ENCODE measurements around the gene KCNQ1. TPM values are rescaled to one million over a fixed set of nuclear protein-coding genes. Genes with fewer than 3 reads are reported as not detected.

KCNQ1 gene
- polyA plus RNA-seq, 1 donor from 2014 or later = not detected

- no peak overlapping the region for H3K4me3 ChIP-seq (ENCODE audit: low read length)
- H3K79me2 ChIP-seq (replicated peaks; ENCODE audit: insufficient read depth, low read length) = no peaks in the 10 kb centered on the region
- H2AFZ ChIP-seq (ENCODE audit: low read depth, low read length) = no peak overlapping the region
- H3K27me3 ChIP-seq (ENCODE audit: insufficient read depth, low read depth, low read length) = no peaks in the 10 kb centered on the region
- H3K27ac ChIP-seq (ENCODE audit: low read length) = no peak overlapping the region
- no peak overlapping the region for H3K9ac ChIP-seq (ENCODE audit: low read length)
- H3K9me3 ChIP-seq (ENCODE audit: low read length) = no peaks in the 10 kb centered on the region
- H3K36me3 ChIP-seq (ENCODE audit: insufficient read depth, low read length) = no peaks in the 10 kb centered on the region
- no peak for TF ChIP-seq TAF1 (IDR thresholded peaks at IDR 0.05; ENCODE audit: low read depth)
- TF ChIP-seq RAD21 (conservative IDR thresholded peaks at IDR 0.05) = no peak
- TF ChIP-seq REST (IDR thresholded peaks at IDR 0.05; ENCODE audit: borderline replicate concordance) = no peak
- TF ChIP-seq CTCF (IDR thresholded peaks at IDR 0.05; ENCODE audit: poor library complexity, severe bottlenecking) = no peak
- TF ChIP-seq POLR2AphosphoS5 (IDR thresholded peaks at IDR 0.05) = no peak
- TF ChIP-seq EZH2 (IDR thresholded peaks at IDR 0.05; ENCODE audit: borderline replicate concordance, insufficient read depth, low read length, poor library complexity, severe bottlenecking) = no peak
- no peak for TF ChIP-seq EP300 (conservative IDR thresholded peaks at IDR 0.05; ENCODE audit: poor library complexity, severe bottlenecking)
- no peak for TF ChIP-seq MXI1 (conservative IDR thresholded peaks at IDR 0.05; ENCODE audit: poor library complexity, severe bottlenecking)
- no peak for TF ChIP-seq SMC3 (conservative IDR thresholded peaks at IDR 0.05; ENCODE audit: poor library complexity)
- H3K4me2 ChIP-seq (ENCODE audit: low read length) = no peak overlapping the region
- H3F3A ChIP-seq (ENCODE audit: insufficient read depth, low read length, poor library complexity, severe bottlenecking) = no peaks in the 10 kb centered on the region
- H4K20me1 ChIP-seq (ENCODE audit: insufficient read depth) = no peaks in the 10 kb centered on the region
- no peaks in the 10 kb centered on the region for H3K9me2 ChIP-seq (ENCODE audit: insufficient read depth, low read length)
Observed at GRCh38 chr11:2408671-2409070, 36.1 kb upstream of the KCNQ1 start.

- Histone ChIP-seq H3K27ac (ENCODE audit: low read length) (no peak overlapping the region), H3F3A (ENCODE audit: insufficient read depth, low read length, poor library complexity, severe bottlenecking) (no peaks in the 10 kb centered on the region), H3K4me3 (ENCODE audit: low read length) (no peak overlapping the region), H3K9ac (ENCODE audit: low read length) (no peak overlapping the region), H3K9me3 (ENCODE audit: low read length) (no peaks in the 10 kb centered on the region), H3K27me3 (ENCODE audit: insufficient read depth, low read depth, low read length) (no peaks in the 10 kb centered on the region), H3K79me2 (replicated peaks; ENCODE audit: insufficient read depth, low read length) (no peaks in the 10 kb centered on the region), H2AFZ (ENCODE audit: low read depth, low read length) (no peak overlapping the region), H3K36me3 (ENCODE audit: insufficient read depth, low read length) (no peaks in the 10 kb centered on the region), H3K4me2 (ENCODE audit: low read length) (no peak overlapping the region), H4K20me1 (ENCODE audit: insufficient read depth) (no peaks in the 10 kb centered on the region), H3K9me2 (ENCODE audit: insufficient read depth, low read length) (no peaks in the 10 kb centered on the region)
- TF ChIP-seq RAD21 (conservative IDR thresholded peaks at IDR 0.05) (no peak), MXI1 (conservative IDR thresholded peaks at IDR 0.05; ENCODE audit: poor library complexity, severe bottlenecking) (no peak), REST (IDR thresholded peaks at IDR 0.05; ENCODE audit: borderline replicate concordance) (no peak), SMC3 (conservative IDR thresholded peaks at IDR 0.05; ENCODE audit: poor library complexity) (no peak), CTCF (IDR thresholded peaks at IDR 0.05; ENCODE audit: poor library complexity, severe bottlenecking) (no peak), EZH2 (IDR thresholded peaks at IDR 0.05; ENCODE audit: borderline replicate concordance, insufficient read depth, low read length, poor library complexity, severe bottlenecking) (no peak), POLR2AphosphoS5 (IDR thresholded peaks at IDR 0.05) (no peak), TAF1 (IDR thresholded peaks at IDR 0.05; ENCODE audit: low read depth) (no peak), EP300 (conservative IDR thresholded peaks at IDR 0.05; ENCODE audit: poor library complexity, severe bottlenecking) (no peak)
Observed at GRCh38 chr11:2409126-2409525, 35.7 kb upstream of the KCNQ1 start.

All from neural cell (in vitro differentiated cells).